DMS 273 (cell line): Measurements from ENCODE around the gene COX7A2L.

ENCODE experiments used
- DNase-seq: peaks from one replicate; lab custom pipeline; 2025; ENCODE audit not compliant: unreplicated experiment; lab: John Stamatoyannopoulos, UW

COX7A2L gene

GRCh38 chr2:42321452-42322064, 39.5 kb downstream of the COX7A2L start:
- DNase-seq: no peak

GRCh38 chr2:42319265-42319664, 41.8 kb downstream of the COX7A2L start:
- no peak for DNase-seq

GRCh38 chr2:42317945-42318344, 43.1 kb downstream of the COX7A2L start:
- no peak for DNase-seq

GRCh38 chr2:42317486-42317885, 43.5 kb downstream of the COX7A2L start:
- DNase-seq: no peak

GRCh38 chr2:42316910-42317309, 44.1 kb downstream of the COX7A2L start:
- no peak for DNase-seq

- DNase-seq: no peak
Measured at GRCh38 chr2:42315844-42316470, 45.1 kb downstream of the COX7A2L start.

GRCh38 chr2:42314892-42315468, 46.0 kb downstream of the COX7A2L start:
- DNase-seq: no peak

- no peak for DNase-seq
Measured at GRCh38 chr2:42312106-42312505, 48.9 kb downstream of the COX7A2L start.

- no peak for DNase-seq
Measured at GRCh38 chr2:42310007-42310515, 51.0 kb downstream of the COX7A2L start.

- DNase-seq: no peak
Measured at GRCh38 chr2:42309366-42309765, 51.7 kb downstream of the COX7A2L start.

- no peak for DNase-seq
Measured at GRCh38 chr2:42307180-42307579, 53.8 kb downstream of the COX7A2L start.

GRCh38 chr2:42304059-42304713, 56.8 kb downstream of the COX7A2L start:
- no peak for DNase-seq

- no peak for DNase-seq
Measured at GRCh38 chr2:42303252-42303651, 57.8 kb downstream of the COX7A2L start.

GRCh38 chr2:42300527-42300926, 60.5 kb downstream of the COX7A2L start:
- DNase-seq: no peak
